ENCODE data around the gene GSN. TPM values are rescaled to one million over a fixed set of nuclear protein-coding genes. Genes with fewer than 3 reads are reported as not detected.

GSN gene
- total and polyA plus RNA-seq, 10 of the 15 experiments (the other 5 are each of a cell fraction or from before 2014, with no cell fraction given): 0.66 to 9.2 (median 6.2) TPM

DNA sequence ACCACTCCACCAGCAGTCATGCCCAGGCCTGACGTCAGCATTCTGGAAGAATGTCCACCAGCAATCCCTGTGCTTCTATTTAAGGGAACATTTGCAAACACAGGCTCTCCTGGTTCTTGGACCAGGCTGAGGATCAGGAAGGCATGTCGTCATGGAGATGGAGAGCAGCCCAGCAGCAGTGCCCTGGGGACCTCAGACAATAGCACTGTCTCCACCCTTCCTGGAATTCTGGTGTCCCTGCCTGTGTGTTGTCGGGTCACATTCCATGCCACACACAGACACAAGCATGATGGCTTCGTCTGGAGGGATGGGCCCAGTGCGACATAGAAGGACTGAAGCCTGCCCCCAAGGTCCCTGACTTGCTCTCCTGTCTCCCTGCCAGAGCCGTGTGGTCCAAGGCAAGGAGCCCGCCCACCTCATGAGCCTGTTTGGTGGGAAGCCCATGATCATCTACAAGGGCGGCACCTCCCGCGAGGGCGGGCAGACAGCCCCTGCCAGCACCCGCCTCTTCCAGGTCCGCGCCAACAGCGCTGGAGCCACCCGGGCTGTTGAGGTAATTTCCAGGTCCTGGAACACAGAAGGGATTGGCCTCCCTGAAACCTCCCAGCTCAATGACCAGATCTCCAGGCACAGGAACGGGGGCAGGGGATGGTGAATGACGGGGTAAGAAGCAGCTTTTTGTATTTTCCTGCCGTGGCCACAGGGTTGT is 58.3 kb downstream of the GSN start:
- ATAC-seq (no peak), FAIRE-seq (no peak), DNase-seq (ENCODE audit: low read depth, low spot score) (no peak)
- H2AFZ ChIP-seq (ENCODE audit: control insufficient read depth, low read depth, low read length): no peak overlapping the region
- H3K79me2 ChIP-seq (ENCODE audit: control insufficient read depth, insufficient read depth, low read length): no peaks in the 10 kb centered on the region
- in situ Hi-C loops (cut with MboI) (no loop called here), intact Hi-C loops (cut with micrococcal nuclease; ENCODE audit: unreplicated experiment) (no loop called here)
- H3K4me3 ChIP-seq: no peak overlapping the region
- WGBS (ENCODE audit: insufficient coverage, insufficient replicate concordance, low lambda C conversion rate, missing lambda C conversion rate): 81% methylated on average over 19 of the region's 19 CpGs
- SMC1A ChIA-PET (ENCODE audit: uncharacterized antibody, unreplicated experiment): interaction anchor here (0.5 kb wide), 1 partner anchor 570 kb away, joined by 3 read pairs; no protein-coding TSS in a partner anchor
- no peaks in the 10 kb centered on the region for H4K20me1 ChIP-seq (ENCODE audit: control insufficient read depth, insufficient read depth)
- POLR2A ChIA-PET: no interaction called here
- TF ChIP-seq CBX3 (IDR thresholded peaks at IDR 0.05; ENCODE audit: borderline replicate concordance, low read depth) (no peak), PAX5 (IDR thresholded peaks at IDR 0.05; ENCODE audit: borderline replicate concordance, low read depth, low read length) (no peak), HDAC2 (IDR thresholded peaks at IDR 0.05) (no peak), SMAD5 (IDR thresholded peaks at IDR 0.05; ENCODE audit: low read depth) (no peak), LARP7 (IDR thresholded peaks at IDR 0.05) (no peak), SP1 (IDR thresholded peaks at IDR 0.05; ENCODE audit: low read depth, low read length) (no peak), MTA2 (IDR thresholded peaks at IDR 0.05; ENCODE audit: low read depth) (no peak)
- TF ChIP-seq, protein P1, sequence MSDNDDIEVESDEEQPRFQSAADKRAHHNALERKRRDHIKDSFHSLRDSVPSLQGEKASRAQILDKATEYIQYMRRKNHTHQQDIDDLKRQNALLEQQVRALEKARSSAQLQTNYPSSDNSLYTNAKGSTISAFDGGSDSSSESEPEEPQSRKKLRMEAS (IDR thresholded peaks at IDR 0.05; ENCODE audit: low read depth, low read length): no peak
- TF ChIP-seq, protein P2, sequence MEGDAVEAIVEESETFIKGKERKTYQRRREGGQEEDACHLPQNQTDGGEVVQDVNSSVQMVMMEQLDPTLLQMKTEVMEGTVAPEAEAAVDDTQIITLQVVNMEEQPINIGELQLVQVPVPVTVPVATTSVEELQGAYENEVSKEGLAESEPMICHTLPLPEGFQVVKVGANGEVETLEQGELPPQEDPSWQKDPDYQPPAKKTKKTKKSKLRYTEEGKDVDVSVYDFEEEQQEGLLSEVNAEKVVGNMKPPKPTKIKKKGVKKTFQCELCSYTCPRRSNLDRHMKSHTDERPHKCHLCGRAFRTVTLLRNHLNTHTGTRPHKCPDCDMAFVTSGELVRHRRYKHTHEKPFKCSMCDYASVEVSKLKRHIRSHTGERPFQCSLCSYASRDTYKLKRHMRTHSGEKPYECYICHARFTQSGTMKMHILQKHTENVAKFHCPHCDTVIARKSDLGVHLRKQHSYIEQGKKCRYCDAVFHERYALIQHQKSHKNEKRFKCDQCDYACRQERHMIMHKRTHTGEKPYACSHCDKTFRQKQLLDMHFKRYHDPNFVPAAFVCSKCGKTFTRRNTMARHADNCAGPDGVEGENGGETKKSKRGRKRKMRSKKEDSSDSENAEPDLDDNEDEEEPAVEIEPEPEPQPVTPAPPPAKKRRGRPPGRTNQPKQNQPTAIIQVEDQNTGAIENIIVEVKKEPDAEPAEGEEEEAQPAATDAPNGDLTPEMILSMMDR (IDR thresholded peaks at IDR 0.05 in 2 of 3, conservative IDR thresholded peaks at IDR 0.05 in 1 of 3; ENCODE audit: control insufficient read depth in 2 of 3, extremely low read depth in 1 of 3, insufficient read depth in 1 of 3, low read depth in 3 of 3, low read length in 3 of 3): no peak
- H3K9me3 ChIP-seq (replicated peaks; ENCODE audit: control insufficient read depth, insufficient read depth, low read length): no peaks in the 10 kb centered on the region
- no peak overlapping the region for H3K4me2 ChIP-seq (ENCODE audit: control insufficient read depth, insufficient read depth)
- H3K9ac ChIP-seq (ENCODE audit: control insufficient read depth, insufficient read depth, low read length): no peak overlapping the region
- H3K27me3 ChIP-seq (replicated peaks in 1 of 2; ENCODE audit: control insufficient read depth in 2 of 2, insufficient read depth in 2 of 2, low read length in 1 of 2): no peaks in the 10 kb centered on the region
- no peak overlapping the region for H3K27ac ChIP-seq (ENCODE audit: control insufficient read depth, insufficient read depth)
- RAD21 ChIA-PET (ENCODE audit: unreplicated experiment): interaction anchor here (0.6 kb wide), 1 partner anchor 49 kb away, joined by 3 read pairs; no protein-coding TSS in a partner anchor
- CTCF ChIA-PET: interaction anchor here (0.6 to 2.0 kb wide), 4 partner anchors 47 to 105 kb away, joined by 3 to 6 read pairs (median 4); no protein-coding TSS in a partner anchor
- peaks cover 9% of the 10 kb centered on the region for H3K4me1 ChIP-seq (ENCODE audit: control insufficient read depth, insufficient read depth, low read length)
- peaks cover 2 to 3% of the 10 kb centered on the region in 2 experiments; a peak in 3 of 4 replicates for H3K36me3 ChIP-seq (ENCODE audit: control insufficient read depth in 2 of 2, insufficient read depth in 2 of 2, low read length in 1 of 2)
- no TSS peak for BruUV-seq (replicated peaks)
